B cell (primary cell): ENCODE data around the gene AP1AR.

Source experiments
- CTCF ChIP-seq: fragments of 200-600 bp; IDR thresholded peaks from one replicate; pipeline ENCODE4 v1.8.0; 2022; ENCODE audit warnings: antibody characterized with exemption, mild to moderate bottlenecking
- EZH2 ChIP-seq: IDR thresholded peaks from 2 replicates; pipeline ENCODE4 v1.6.1; 2012; ENCODE audit warnings: borderline replicate concordance, low read depth, mild to moderate bottlenecking, moderate library complexity, low read length; ENCODE audit not compliant: insufficient read depth, poor library complexity, severe bottlenecking

DNA sequence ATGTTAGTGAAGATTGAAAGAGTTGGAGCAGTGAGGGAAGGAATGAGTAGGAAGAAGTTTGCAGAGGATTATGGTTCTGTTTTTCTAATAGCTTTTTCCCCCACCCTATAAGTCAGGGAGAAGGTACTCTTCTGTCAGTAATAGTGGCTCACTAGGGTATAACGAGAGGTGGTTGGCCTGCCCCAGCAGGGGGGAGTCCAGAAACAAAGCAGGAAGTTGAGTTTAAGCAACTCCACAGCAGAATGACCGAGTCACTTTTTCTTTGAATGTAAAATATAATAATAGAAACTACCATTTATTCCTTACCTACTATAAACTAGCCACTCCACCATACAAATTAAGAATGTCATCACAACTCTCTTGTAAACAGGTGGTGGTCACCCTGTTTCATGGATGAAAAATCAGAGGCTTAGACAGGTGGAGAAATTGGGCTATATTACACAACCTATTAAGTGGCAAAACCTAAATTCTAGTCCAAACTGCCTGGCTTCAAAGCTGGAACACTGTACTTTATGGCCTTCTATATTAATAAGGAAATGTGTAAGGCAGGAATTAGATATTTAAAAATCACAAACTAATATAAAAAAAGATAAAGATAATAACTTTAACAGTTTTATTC lies 21.9 kb downstream of the AP1AR start:
- TF ChIP-seq EZH2 (no peak), CTCF (no peak)
